Activated naive CD4-positive, alpha-beta T cell treated with anti-CD3 and anti-CD28 coated beads, Interleukin-2, amount 10 ng/mL, durations not matched to agents 7 days and 5 days (primary cell): ENCODE measurements around the gene LRRC23.

Experiments used
- CTCF ChIA-PET: fragments of 350-600 bp; sonication (Branson Sonifier 250); formaldehyde crosslinking; loops from one replicate; lab custom pipeline; 2021; ENCODE audit warnings: antibody characterized with exemption; lab: Charles Lee
- DNase-seq: peaks from one replicate; pipeline ENCODE4 v3.0.0-alpha.2; 2020
- H3K27ac Mint-ChIP-seq: one replicate; pipeline ENCODE4 v1.8.0; 2021; ENCODE audit warnings: mild to moderate bottlenecking, moderate library complexity, mixed read lengths
- H3K27me3 Mint-ChIP-seq: one replicate; pipeline ENCODE4 v1.8.0; 2021; ENCODE audit warnings: mild to moderate bottlenecking, mixed read lengths
- H3K36me3 Mint-ChIP-seq: one replicate; pipeline ENCODE4 v1.8.0; 2021; ENCODE audit warnings: mixed read lengths
- H3K4me1 Mint-ChIP-seq: one replicate; pipeline ENCODE4 v1.8.0; 2021; ENCODE audit warnings: mixed read lengths
- H3K4me3 Mint-ChIP-seq: one replicate; pipeline ENCODE4 v1.8.0; 2021; ENCODE audit warnings: mild to moderate bottlenecking, moderate library complexity, mixed read lengths
- H3K9me3 Mint-ChIP-seq: one replicate; pipeline ENCODE4 v1.8.0; 2021; ENCODE audit warnings: mixed read lengths

Gene LRRC23

DNA sequence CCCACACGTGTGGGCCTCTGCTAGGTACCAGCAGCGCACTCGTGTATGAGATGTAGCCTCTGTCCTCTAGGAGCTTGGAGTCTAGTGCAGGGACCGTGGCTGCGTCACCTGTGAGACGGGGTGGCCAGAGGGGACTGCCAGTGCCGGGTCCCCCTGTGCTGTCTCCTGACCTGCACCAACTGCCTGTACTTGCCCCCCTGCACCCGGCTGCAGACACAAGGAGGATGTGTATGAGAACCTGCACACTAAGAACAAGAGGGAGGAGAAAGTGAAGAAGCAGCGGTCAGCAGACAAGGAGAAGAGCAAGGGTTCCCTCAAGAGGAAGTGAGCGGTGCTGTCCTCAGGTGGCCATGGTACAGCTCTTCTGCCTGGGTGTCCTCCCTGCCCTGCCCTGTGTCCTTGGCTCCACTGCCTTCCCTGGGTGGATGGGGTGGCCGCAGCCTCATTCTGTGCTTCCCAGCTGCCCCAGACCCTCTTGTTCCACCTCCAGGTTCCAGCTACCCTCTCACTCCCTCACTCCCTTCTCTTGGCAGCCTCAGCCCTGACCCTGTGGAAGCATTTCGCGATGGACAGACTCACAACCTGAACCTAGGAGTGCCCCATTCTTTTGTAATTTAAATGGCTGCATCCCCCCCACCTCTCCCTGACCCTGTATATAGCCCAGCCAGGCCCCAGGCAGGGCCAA, 56.1 kb downstream of the LRRC23 start:
- peak; percentile 57 for DNase-seq
- Mint-ChIP-seq H3K27me3 (no peaks in the 10 kb centered on the region), H3K9me3 (no peaks in the 10 kb centered on the region), H3K4me3 (peak overlapping the region; percentile 93), H3K27ac (peak overlapping the region; percentile 99), H3K36me3 (peaks cover 63% of the 10 kb centered on the region), H3K4me1 (peaks cover 90% of the 10 kb centered on the region)
- CTCF ChIA-PET = interaction anchor here (0.7 to 12.3 kb wide), 10 partner anchors 15 to 152 kb away, joined by 3 to 491 read pairs (median 4); partner anchors contain the start of genes C12orf57, C1RL, PTPN6 and RNU7-1

DNA sequence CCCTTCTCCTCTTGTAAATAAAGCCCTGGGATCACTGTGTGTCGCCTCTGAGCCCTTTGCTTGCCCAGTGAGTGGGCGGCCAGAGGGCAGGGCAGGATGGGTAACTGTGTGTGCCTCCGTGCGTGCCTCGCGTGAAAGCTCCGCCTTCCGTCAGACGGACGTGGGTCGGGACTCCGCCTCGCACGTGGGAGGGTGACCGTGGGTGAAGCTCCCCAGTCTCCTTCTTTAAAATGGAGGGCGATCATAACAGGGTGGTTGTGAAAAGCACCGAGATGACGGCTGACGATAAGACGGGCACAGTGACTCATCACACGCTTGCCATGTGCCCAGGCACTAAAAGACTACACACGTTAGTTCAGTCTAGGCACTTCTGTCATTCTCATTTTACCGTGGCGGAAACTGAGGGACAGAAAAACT, 56.7 kb downstream of the LRRC23 start:
- CTCF ChIA-PET = interaction anchor here (0.7 to 12.3 kb wide), 10 partner anchors 16 to 151 kb away, joined by 3 to 491 read pairs (median 4); partner anchors contain the start of genes C12orf57, C1RL, PTPN6 and RNU7-1
- Mint-ChIP-seq H3K27me3 (no peaks in the 10 kb centered on the region), H3K36me3 (peaks cover 60% of the 10 kb centered on the region), H3K4me1 (peaks cover 88% of the 10 kb centered on the region), H3K9me3 (no peaks in the 10 kb centered on the region), H3K27ac (peak overlapping the region; percentile 99), H3K4me3 (peak overlapping the region; percentile 93)
- DNase-seq = peak; percentile 86

GRCh38 chr12:6961695-6962284, 57.2 kb downstream of the LRRC23 start:
- H3K36me3 Mint-ChIP-seq = peaks cover 58% of the 10 kb centered on the region
- CTCF ChIA-PET = interaction anchor here (1.0 to 12.3 kb wide), 7 partner anchors 16 to 151 kb away, joined by 3 to 491 read pairs (median 5); partner anchors contain the start of genes C12orf57, C1RL, PTPN6 and RNU7-1
- H3K4me1 Mint-ChIP-seq = peaks cover 86% of the 10 kb centered on the region
- peak overlapping the region; percentile 93 for H3K4me3 Mint-ChIP-seq
- no peaks in the 10 kb centered on the region for H3K27me3 Mint-ChIP-seq
- peak; percentile 62 for DNase-seq
- H3K9me3 Mint-ChIP-seq = no peaks in the 10 kb centered on the region
- peak overlapping the region; percentile 99 for H3K27ac Mint-ChIP-seq

GRCh38 chr12:6962285-6963015, 57.8 kb downstream of the LRRC23 start:
- Mint-ChIP-seq H3K36me3 (peaks cover 56% of the 10 kb centered on the region), H3K27ac (peak overlapping the region; percentile 99), H3K4me1 (peaks cover 82% of the 10 kb centered on the region), H3K9me3 (no peaks in the 10 kb centered on the region), H3K4me3 (peak overlapping the region; percentile 93), H3K27me3 (no peaks in the 10 kb centered on the region)
- CTCF ChIA-PET = interaction anchor here (1.4 to 12.3 kb wide), 5 partner anchors 17 to 150 kb away, joined by 4 to 491 read pairs (median 9); partner anchors contain the start of genes C12orf57, C1RL, PTPN6 and RNU7-1
- no peak for DNase-seq

- Mint-ChIP-seq H3K27ac (peak overlapping the region; percentile 64), H3K27me3 (no peaks in the 10 kb centered on the region), H3K9me3 (no peaks in the 10 kb centered on the region), H3K36me3 (peaks cover 57% of the 10 kb centered on the region), H3K4me3 (no peak overlapping the region), H3K4me1 (peaks cover 78% of the 10 kb centered on the region)
- DNase-seq = no peak
- CTCF ChIA-PET = interaction anchor here (1.0 to 12.3 kb wide), 5 partner anchors 8 to 148 kb away, joined by 3 to 491 read pairs (median 13); partner anchors contain the start of genes C12orf57, PTPN6, RNU7-1 and SPSB2
Observed at GRCh38 chr12:6963016-6963731, 58.6 kb downstream of the LRRC23 start.
